ENCODE data around the gene LRP2. TPM values are rescaled to one million over a fixed set of nuclear protein-coding genes. Genes with fewer than 3 reads are reported as not detected.

The LRP2 gene
- polyA plus RNA-seq, 1 of the 3 experiments (the other 2 are of a cell fraction) = not detected

- Histone ChIP-seq H3F3A (replicated peaks; ENCODE audit: insufficient read depth) (no peaks in the 10 kb centered on the region), H2AFZ (ENCODE audit: low read depth) (no peak overlapping the region), H3K4me3 (ENCODE audit: low read depth in 2 of 2, low read length in 1 of 2) (no peak overlapping the region), H3K79me2 (ENCODE audit: insufficient read depth) (no peaks in the 10 kb centered on the region), H3K4me1 (ENCODE audit: control insufficient read depth in 1 of 2, insufficient read depth in 2 of 2, low read depth in 1 of 2, low read length in 1 of 2) (no peaks in the 10 kb centered on the region), H3K4me2 (no peak overlapping the region), H3K9ac (no peak overlapping the region), H3K27me3 (ENCODE audit: insufficient read depth) (no peaks in the 10 kb centered on the region), H3K9me3 (no peaks in the 10 kb centered on the region), H3K27ac (ENCODE audit: low read depth in 2 of 2, low read length in 1 of 2) (no peak overlapping the region), H3K9me2 (no peaks in the 10 kb centered on the region), H3K36me3 (replicated peaks in 1 of 2; ENCODE audit: control insufficient read depth in 1 of 2, insufficient read depth in 2 of 2, low read length in 1 of 2) (no peaks in the 10 kb centered on the region), H4K20me1 (ENCODE audit: insufficient read depth) (no peaks in the 10 kb centered on the region)
- DNase-seq = no peak
- CTCF ChIA-PET = no interaction called here
- POLR2A ChIA-PET = no interaction called here
- WGBS (ENCODE audit: low lambda C conversion rate) = 19% methylated on average over 7 of the region's 7 CpGs
- no peak for TF ChIP-seq GABPA (IDR thresholded peaks at IDR 0.05; ENCODE audit: low read depth)
- no peak for TF ChIP-seq NFIC (IDR thresholded peaks at IDR 0.05; ENCODE audit: borderline replicate concordance)
- TF ChIP-seq FOSL2 (IDR thresholded peaks at IDR 0.05; ENCODE audit: borderline replicate concordance, low read depth) = no peak
- no peak for TF ChIP-seq PBX3 (IDR thresholded peaks at IDR 0.05)
- no peak for TF ChIP-seq RFX5 (IDR thresholded peaks at IDR 0.05; ENCODE audit: low read length)
- no peak for TF ChIP-seq USF2 (IDR thresholded peaks at IDR 0.05; ENCODE audit: borderline replicate concordance, low read depth, low read length)
- TF ChIP-seq SMC3 (IDR thresholded peaks at IDR 0.05; ENCODE audit: low read depth, low read length) = no peak
- TF ChIP-seq EZH2phosphoT487 (IDR thresholded peaks at IDR 0.05; ENCODE audit: borderline replicate concordance, low read depth) = no peak
- no peak for TF ChIP-seq RAD21 (IDR thresholded peaks at IDR 0.05; ENCODE audit: low read length)
- TF ChIP-seq FOXM1 (IDR thresholded peaks at IDR 0.05; ENCODE audit: low read depth) = no peak
- TF ChIP-seq RXRA (IDR thresholded peaks at IDR 0.05; ENCODE audit: borderline replicate concordance, low read depth) = no peak
- TF ChIP-seq USF1 (IDR thresholded peaks at IDR 0.05; ENCODE audit: borderline replicate concordance, low read depth) = no peak
- TF ChIP-seq POLR2AphosphoS5 (IDR thresholded peaks at IDR 0.05; ENCODE audit: low read depth, low read length) = no peak
- no peak for TF ChIP-seq REST (IDR thresholded peaks at IDR 0.05; ENCODE audit: low read depth, low read length)
- TF ChIP-seq CTCF (IDR thresholded peaks at IDR 0.05) = no peak
- no peak for TF ChIP-seq ZBTB33 (IDR thresholded peaks at IDR 0.05; ENCODE audit: borderline replicate concordance, low read depth)
- no peak for TF ChIP-seq MXI1 (IDR thresholded peaks at IDR 0.05; ENCODE audit: low read depth, low read length)
- no peak for TF ChIP-seq GATA2 (CRISPR knock-in tag; IDR thresholded peaks at IDR 0.05)
Measured at GRCh38 chr2:169345486-169346437, 16.6 kb downstream of the LRP2 start.
